PFSK-1 (cell line): ENCODE results near the gene SELENOI.

ENCODE experiments used
- FOXP2 ChIP-seq: optimal IDR thresholded peaks from 2 replicates; pipeline ENCODE3; 2011; ENCODE audit warnings: borderline replicate concordance, control low read depth, inconsistent platforms; ENCODE audit not compliant: insufficient read depth; ENCODE audit errors: extremely low read length, extremely low read depth
- POLR2AphosphoS5 ChIP-seq: IDR thresholded peaks from 2 replicates; pipeline ENCODE4 v1.6.1; 2012; ENCODE audit warnings: low read depth, mild to moderate bottlenecking, control low read depth, low read length, moderate library complexity
- SIN3A ChIP-seq: IDR thresholded peaks from 2 replicates; pipeline ENCODE4 v1.6.1; 2012; ENCODE audit warnings: mild to moderate bottlenecking, low read length, moderate library complexity, borderline replicate concordance; ENCODE audit not compliant: insufficient read depth
- TAF1 ChIP-seq: IDR thresholded peaks from 2 replicates; pipeline ENCODE4 v1.6.1; 2012; ENCODE audit warnings: low read length, control low read depth, borderline replicate concordance; ENCODE audit not compliant: insufficient read depth
- TF ChIP-seq, protein P1 (sequence below), 2 experiments: IDR thresholded peaks; 2 replicates each; pipeline versions ENCODE4 v1.6.1 to v1.8.0; 2011 to 2012; ENCODE audit warnings: low read depth in 2 of 2, low read length in 2 of 2, control low read depth in 1 of 2, inconsistent platforms in 1 of 2, mild to moderate bottlenecking in 1 of 2, moderate library complexity in 1 of 2; ENCODE audit not compliant: insufficient read depth in 1 of 2

Gene SELENOI

DNA sequence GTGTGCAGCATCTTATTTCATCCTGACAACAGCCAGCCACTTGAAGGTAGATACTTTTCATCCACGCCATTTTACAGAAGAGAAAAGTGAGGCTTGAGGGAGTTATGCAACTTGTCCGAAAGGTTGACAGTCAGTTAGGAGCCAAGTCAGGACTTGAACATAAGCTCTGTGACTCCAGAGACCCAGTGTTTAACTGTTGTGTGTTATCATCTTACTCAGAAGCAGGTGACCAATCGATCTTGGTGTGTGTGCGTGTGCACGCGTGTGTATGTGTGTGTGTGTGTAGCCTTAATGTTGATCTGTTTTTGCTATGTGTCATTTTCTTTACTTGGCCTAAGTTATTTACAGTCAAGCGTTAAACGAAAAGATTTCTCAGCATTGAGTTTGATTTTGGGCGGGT, 77.8 kb downstream of the SELENOI start:
- TF ChIP-seq, protein P1, sequence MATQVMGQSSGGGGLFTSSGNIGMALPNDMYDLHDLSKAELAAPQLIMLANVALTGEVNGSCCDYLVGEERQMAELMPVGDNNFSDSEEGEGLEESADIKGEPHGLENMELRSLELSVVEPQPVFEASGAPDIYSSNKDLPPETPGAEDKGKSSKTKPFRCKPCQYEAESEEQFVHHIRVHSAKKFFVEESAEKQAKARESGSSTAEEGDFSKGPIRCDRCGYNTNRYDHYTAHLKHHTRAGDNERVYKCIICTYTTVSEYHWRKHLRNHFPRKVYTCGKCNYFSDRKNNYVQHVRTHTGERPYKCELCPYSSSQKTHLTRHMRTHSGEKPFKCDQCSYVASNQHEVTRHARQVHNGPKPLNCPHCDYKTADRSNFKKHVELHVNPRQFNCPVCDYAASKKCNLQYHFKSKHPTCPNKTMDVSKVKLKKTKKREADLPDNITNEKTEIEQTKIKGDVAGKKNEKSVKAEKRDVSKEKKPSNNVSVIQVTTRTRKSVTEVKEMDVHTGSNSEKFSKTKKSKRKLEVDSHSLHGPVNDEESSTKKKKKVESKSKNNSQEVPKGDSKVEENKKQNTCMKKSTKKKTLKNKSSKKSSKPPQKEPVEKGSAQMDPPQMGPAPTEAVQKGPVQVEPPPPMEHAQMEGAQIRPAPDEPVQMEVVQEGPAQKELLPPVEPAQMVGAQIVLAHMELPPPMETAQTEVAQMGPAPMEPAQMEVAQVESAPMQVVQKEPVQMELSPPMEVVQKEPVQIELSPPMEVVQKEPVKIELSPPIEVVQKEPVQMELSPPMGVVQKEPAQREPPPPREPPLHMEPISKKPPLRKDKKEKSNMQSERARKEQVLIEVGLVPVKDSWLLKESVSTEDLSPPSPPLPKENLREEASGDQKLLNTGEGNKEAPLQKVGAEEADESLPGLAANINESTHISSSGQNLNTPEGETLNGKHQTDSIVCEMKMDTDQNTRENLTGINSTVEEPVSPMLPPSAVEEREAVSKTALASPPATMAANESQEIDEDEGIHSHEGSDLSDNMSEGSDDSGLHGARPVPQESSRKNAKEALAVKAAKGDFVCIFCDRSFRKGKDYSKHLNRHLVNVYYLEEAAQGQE (IDR thresholded peaks at IDR 0.05; ENCODE audit: insufficient read depth in 1 of 2, low read depth in 2 of 2, low read length in 2 of 2): no peak
- no peak for TF ChIP-seq FOXP2
- no peak for TF ChIP-seq TAF1
- no peak for TF ChIP-seq SIN3A
- TF ChIP-seq POLR2AphosphoS5: no peak

DNA sequence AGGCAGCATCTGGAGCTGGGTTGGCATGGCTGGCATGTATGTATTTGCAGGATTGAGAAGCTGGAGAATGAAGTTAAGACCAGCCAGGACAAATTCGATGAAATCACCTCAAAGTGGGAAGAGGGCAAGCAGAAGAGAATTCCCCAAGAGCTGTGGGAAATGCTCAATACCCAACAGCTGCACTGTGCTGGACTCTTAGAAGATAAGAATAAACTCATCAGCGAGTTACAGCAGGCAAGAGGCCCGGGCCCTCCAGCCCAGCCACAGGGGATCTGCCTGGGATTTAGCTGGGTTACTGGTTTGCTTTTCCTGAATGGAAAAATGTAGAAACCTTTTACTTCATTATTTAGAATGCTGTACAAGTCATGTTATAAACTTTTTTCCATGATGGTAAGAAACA, 78.3 kb downstream of the SELENOI start:
- TF ChIP-seq, protein P1 (IDR thresholded peaks at IDR 0.05; ENCODE audit: insufficient read depth in 1 of 2, low read depth in 2 of 2, low read length in 2 of 2): no peak
- no peak for TF ChIP-seq FOXP2
- TF ChIP-seq SIN3A: no peak

DNA sequence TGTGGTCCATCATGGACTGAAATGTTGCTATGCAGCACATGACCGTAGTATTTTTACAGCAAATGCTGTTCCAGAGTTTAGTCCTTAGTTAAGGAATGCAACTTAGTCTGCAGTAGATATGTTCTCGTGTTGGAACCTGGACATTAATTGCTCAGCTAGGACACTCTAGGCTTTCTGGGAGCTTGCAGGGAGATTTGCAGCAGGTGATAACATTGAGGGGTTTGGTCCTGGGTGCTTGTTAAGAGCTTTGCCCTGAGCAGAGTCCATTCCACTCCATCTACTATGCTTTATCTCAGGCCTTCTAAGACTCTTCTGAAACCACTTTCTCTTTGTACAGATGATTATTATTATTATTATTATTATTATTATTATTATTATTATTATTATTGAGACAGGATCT, 82.9 kb downstream of the SELENOI start:
- TF ChIP-seq, protein P1 (IDR thresholded peaks at IDR 0.05; ENCODE audit: insufficient read depth in 1 of 2, low read depth in 2 of 2, low read length in 2 of 2): no peak
- TF ChIP-seq FOXP2: no peak
- TF ChIP-seq TAF1: no peak
- no peak for TF ChIP-seq SIN3A
- TF ChIP-seq POLR2AphosphoS5: no peak

DNA sequence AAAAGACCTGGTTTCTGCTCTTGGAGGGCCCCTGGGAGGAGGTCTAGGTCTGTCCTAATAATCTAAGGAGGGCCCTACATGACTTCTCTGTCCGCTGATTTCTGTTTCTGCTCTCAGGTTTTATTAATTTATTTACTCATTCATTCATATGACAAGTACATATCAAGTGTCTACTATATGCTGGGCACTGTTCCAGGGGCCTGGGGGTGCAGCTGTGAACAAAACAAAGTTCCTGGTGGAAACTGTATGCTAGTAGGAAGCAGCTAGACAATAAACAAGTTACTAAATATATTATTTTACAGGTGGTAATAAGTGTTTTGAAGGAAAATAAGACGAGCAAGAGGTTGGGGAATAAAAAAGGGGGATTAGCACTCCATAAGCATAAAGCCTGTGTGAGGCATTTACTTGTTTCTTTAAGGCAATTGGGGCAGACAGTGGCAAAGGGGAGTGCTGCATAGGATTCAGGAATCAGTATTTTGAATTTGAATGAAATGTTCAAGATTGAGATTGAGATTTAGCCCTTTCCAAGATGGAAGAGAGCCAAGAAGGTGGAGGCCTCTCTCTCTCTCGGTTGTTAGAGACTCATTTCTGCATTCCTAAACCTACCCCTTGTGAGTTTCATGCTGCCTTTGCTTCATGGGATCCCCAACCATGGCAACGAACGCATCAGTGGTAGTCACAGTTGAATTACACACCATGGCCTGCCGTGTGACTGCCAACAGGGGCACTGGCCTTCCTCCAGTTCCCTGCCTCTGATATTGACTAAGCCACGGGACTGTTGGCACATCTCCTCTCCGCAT, 84.0 kb downstream of the SELENOI start:
- TF ChIP-seq POLR2AphosphoS5: no peak
- TF ChIP-seq FOXP2: no peak
- TF ChIP-seq, protein P1 (IDR thresholded peaks at IDR 0.05; ENCODE audit: insufficient read depth in 1 of 2, low read depth in 2 of 2, low read length in 2 of 2): no peak
- no peak for TF ChIP-seq TAF1
- TF ChIP-seq SIN3A: no peak

DNA sequence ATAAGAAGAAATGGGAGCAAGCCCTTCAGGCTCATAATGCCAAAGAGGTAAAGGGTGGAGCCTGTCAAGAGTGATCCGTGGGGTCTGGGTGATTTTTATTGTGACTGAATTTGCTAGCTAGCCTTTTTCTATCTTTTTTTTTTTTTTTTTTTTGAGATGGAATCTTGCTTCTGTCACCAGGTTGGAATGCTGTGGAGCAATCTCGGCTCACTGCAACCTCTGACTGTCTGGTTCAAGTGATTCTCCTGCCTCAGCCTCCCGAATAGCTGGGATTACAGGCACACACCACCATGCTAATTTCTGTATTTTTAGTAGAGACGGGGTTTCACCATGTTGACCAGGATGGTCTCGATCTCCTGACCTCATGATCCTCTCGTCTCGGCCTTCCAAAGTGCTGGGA, 84.9 kb downstream of the SELENOI start:
- TF ChIP-seq TAF1: no peak
